ENCODE measurements around the gene WSCD2.

GRCh38 chr12:108257004-108257403, 127.9 kb downstream of the WSCD2 start:
- no peak for TF ChIP-seq POLR2A (IDR thresholded peaks at IDR 0.05; ENCODE audit: low read depth, low read length)
- no peak for TF ChIP-seq CTCF (conservative IDR thresholded peaks at IDR 0.05; ENCODE audit: low read depth, low read length)
- no peak for TF ChIP-seq MXI1 (IDR thresholded peaks at IDR 0.05; ENCODE audit: borderline replicate concordance, low read depth, low read length)
- no peak for TF ChIP-seq USF2 (IDR thresholded peaks at IDR 0.05; ENCODE audit: low read depth, low read length)
- no peak for TF ChIP-seq FOS (IDR thresholded peaks at IDR 0.05; ENCODE audit: low read depth, low read length)
- no peak for TF ChIP-seq MAZ (IDR thresholded peaks at IDR 0.05; ENCODE audit: borderline replicate concordance, low read depth, low read length)
- no peak for TF ChIP-seq RFX5 (IDR thresholded peaks at IDR 0.05; ENCODE audit: low read depth, low read length)
- TF ChIP-seq CHD1 (IDR thresholded peaks at IDR 0.05; ENCODE audit: low read depth, low read length): no peak
- no peak for TF ChIP-seq ELK1 (IDR thresholded peaks at IDR 0.05; ENCODE audit: borderline replicate concordance, low read depth, low read length)

Data from IMR-90 (cell line).